Fibroblast of skin of back (primary cell): ENCODE measurements around the gene RPL19.

Source experiments
- DNase-seq: peaks from one replicate; pipeline ENCODE4 v3.0.0-alpha.2; 2013

Gene RPL19

DNA sequence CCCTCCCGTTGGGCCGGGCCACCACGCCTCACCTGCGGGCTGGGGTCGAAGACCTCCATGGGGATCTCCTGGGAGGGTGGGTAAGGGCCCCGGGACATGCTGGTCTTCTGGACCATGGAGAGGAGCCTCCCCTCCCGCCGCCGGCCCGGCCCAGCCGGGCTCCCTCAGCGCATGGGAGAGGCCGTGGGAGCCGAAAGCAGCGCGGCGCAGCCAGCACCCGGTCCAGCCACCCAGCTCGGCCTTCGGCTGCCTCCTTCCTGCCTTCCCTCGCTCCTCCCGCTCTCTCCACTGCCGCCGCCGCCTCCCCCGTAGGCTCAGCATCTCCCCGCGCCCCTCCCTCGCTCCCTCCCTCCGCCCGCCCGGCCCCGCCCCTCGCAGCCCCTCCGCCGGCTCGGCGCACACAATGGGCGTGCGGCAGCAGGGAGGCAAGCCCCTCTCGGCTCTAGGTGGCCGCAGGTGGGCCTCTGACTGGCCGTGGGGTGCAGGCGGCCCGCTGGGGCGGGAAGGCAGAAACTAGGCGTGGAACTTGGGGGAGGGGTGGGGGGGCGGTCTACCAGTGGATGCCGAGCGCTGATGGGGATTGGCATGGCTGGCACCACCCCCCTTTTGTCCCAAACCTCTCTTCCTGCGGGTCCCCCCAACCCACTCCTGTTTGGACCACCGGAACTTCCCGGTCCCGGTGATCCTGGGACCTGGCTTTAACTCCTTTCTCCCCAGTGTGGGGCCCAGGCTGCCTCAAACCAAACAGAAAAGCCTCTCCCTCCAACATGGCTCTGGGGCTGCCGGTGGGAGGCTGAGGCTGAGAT is 2.5 kb upstream of the RPL19 start, which contains the start of gene CACNB1:
Gene CACNB1 (minus strand): TSS at position 290 of the 806 bp plus-strand sequence. CDS start 174 bp downstream, at position 116.
- peak; percentile 85 for DNase-seq

GRCh38 chr17:39198186-39198566 is 1.9 kb upstream of the RPL19 start:
- no peak for DNase-seq

GRCh38 chr17:39199820-39200069 is 338 bp upstream of the RPL19 start:
- peak; percentile 93 for DNase-seq

DNA sequence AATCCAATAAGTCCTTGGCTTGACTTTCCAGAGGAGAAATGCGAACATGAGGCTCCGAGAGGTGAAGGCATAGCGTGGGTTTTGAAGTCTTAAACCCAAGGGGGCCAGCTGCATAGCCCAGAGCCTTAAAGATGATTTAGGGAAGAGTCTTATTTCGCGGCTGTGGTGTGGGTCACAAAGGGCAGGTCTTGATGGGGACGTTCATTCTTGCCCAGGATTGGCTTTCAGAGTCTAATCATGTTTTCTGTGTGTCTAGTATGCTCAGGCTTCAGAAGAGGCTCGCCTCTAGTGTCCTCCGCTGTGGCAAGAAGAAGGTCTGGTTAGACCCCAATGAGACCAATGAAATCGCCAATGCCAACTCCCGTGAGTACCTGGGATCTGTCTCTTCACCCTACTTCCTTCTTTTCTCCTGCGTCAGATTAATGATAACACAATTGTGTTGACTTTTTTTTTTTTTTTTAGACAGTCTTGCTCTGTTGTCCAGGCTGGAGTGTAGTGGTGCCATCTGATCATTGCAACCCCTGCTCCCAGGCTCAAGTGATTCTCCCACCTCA is 951 bp downstream of the RPL19 start:
- no peak for DNase-seq

- DNase-seq = no peak
Measured at GRCh38 chr17:39204245-39204644, 4.2 kb downstream of the RPL19 start.

GRCh38 chr17:39205112-39205526 is 5.0 kb downstream of the RPL19 start:
- DNase-seq = no peak

GRCh38 chr17:39208136-39208535 is 8.1 kb downstream of the RPL19 start:
- DNase-seq = no peak

DNA sequence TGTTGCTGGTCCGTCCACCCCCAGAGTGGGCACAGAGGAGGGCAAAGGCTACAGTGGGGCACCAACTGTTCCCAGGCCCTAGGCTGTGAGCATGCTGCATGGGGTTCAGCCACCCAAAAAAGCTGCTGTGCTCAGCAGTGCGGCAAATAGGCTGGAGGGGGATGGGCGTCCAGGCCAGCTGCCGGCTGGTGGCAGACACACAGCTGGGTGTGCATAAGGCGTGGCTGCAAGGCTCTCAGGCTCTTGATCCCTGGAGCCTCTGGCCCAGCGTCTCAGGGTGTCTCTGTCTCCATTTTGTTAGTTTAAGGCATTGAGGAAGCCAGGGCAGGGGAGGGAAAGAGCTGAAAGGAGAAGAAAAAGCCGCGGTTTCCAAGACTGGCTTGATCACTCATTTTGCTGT is 8.8 kb downstream of the RPL19 start:
- DNase-seq = peak; percentile 22

DNA sequence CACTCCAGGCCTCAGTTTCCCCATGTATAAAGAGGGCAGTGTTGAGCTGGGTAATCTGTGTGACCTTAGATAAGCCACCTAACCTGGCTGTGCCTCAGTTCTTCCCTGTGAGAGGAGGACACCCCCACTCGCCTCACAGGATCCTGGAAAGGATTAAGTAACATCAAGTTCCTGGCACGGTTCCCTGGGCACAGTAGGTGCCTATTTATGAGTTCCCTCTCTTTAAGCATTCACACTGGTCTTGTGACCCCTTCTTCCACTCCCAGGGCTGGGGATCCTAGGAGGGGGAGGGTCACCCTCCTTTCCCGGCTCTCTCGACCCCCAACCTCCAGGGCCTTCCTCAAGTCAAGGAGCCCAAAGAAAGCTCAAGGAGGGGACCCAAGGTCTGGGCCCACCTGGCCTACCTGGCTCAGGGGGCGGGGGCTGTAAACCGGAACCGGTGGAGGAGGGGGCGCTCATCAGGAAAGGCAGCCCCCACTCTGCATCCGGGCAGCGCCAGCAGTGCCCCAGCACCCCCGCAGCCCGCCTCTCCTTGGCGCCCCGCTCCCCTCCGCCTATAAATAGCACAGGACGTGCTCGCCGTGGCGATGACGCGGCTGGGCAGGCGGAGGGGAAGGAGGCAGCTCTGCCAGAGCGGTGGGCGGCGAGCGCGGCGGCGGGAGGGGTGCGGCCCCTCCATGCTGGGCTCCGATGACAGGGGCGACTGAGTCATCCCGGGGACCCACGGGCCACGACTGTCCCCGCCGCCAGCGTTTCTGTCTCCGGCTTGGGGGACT is 9.4 kb downstream of the RPL19 start:
- peak; percentile 79 for DNase-seq

DNA sequence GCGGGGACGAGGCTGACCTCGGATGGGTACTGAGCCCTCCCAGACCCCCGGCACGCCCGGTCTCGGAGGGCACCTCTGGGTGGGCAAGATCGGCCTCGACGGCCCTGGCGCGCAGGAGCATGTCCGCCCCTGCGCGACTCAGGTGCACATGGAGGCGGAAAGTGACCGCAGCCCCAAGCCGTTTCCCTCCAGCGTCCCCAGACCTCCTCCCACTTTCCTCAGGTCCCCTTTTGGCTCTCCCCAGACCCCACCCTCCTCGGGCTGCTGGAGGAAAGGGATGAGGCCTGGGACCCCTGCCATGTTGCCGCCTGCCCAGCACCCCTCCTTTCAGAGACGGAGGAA is 10.0 kb downstream of the RPL19 start:
- DNase-seq = no peak

DNA sequence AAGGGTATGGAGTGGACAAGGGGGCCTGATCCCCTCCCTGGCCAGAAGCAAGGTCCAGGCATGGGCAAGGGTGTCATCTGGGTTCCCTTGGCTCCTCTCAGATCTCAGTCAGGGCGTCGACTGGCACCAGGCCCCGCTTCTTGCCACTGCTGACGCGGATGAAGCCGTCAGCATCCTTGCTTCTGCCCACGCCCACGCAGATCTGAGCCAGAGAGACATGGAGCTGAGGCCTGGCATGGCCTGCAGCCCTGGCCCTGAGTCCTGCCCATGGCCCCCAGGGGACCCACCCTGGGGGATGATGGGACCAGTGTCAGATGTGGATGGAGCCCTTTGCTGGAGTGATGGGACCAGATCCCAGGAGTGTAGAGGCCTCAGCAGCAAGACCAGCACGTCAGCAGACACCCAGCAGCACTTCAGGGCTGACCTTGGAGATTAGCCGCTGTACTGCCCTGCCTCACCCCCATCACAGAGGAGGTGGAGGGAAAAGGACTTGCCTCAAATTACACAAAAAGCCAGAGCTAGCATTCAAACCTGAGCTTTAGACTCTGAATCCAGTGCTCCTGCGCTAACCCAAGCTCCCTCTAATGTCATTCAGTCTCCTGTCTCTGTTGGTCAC is 12.2 kb downstream of the RPL19 start:
- DNase-seq = no peak

- DNase-seq = no peak
Measured at GRCh38 chr17:39212841-39213480, 12.9 kb downstream of the RPL19 start.

- DNase-seq = peak; percentile 60
Measured at GRCh38 chr17:39213852-39214251, 13.8 kb downstream of the RPL19 start.

DNA sequence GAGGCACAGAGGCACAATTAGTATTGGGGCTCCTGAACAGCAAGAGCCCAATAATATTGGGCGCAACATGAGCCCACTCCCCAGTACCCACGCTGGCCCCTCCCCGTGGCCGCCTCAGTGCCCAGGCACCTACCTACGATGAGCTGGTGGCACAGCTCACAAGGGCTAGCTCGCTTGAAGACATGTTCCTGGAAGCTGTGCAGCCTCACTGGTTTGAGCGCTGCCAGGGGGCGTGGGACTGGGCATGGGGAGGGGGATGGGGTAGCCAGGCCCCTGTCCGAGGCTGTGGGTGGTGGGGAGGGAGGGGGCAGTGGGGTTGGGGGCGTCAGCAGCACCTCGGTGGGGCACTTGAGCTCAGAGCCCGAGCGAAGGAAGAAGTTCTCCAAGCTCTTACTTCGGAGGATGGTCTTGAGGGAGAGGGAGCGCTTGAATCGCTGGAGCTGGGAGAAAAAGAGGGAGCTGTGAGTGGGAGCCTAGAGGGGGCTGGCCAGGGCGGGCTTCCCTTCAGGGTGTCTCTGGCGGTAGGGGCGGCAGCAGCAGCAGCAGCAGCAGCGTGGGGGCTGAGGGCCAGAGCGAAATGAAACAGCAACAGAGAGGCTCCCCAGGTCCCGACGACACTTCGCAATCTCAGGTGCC is 17.8 kb downstream of the RPL19 start:
- DNase-seq = no peak

DNA sequence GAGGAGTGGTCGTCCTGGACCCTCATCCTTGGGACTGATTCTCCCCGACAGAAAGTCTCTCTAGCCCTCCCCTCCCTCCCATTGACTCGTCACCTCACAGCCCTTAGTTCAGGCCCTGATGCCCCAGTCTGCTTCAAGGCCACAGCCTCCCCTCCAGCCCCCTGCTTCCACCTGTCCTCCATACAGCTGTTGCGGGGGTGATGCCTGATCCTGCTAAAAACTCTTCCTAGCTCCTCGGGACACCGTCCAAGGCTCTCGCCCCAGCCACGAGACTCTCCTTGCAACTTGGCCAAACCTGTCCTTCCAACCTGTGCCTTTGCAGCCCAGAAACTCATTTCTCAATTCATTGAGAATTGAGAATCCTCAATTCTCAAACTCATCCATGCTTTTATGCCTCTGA is 18.8 kb downstream of the RPL19 start:
- DNase-seq = no peak

DNA sequence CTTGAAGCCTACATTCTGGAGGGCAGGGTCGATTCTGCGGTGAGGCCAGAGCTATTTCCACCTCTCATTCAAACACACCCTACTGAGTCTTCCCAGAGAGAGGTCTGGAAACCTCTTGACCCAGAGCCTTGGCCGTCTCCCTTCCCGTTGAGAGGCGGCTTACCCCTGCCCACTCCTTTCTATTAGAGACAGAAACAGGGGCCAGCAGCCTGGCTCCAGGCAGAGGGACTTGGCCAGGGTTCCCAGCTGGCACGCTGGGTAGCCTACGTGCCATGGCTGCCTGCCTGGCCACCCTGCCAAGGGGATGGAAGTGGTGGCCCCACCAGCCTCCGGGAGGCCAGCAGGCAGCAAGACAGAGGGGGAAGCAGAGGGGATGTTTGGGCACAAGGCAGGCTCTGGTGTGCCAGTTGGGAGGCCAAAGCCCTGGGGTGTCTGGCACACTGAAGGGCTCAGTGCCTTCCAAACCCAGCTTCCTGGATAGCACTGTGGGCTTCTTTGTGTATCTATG is 19.6 kb downstream of the RPL19 start:
- no peak for DNase-seq

DNA sequence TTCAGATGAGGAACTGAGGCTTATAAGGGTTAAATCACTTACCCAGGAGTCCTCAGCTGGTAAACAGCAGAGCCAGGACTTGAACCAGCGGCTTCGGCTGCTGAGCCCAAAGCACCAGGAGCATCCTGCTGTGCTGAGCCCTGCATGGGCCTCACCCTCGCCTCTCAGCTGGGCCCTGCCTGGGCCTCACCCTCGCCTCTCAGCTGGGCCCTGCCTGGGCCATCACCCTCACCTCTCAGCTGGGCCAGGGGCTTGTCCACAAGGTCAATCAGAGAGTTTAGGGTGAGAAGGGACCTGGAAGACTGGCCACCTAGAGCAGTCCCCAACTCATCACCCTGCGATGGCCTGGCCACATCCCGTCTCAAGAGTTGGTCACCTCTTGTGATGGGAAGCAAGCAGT is 21.5 kb downstream of the RPL19 start:
- DNase-seq = no peak

DNA sequence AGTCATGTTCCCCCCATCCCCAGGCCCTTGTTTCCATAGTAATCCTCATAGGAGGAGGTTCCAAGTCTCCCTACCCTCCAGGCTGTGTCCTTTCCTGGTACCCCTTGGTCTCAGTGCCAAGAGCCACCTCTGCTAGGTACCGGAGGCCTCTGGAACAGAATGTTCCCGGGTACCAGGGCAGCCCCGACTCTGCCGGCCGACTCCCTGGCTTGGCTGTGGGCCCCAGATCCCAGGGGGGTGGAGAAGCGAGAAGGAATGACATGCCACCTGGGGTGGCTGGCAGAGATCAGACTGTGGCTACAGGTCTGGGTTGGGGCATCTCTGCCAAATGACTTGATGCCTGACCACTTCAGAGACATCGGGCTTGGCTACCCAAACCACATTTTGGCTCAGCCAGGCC is 22.1 kb downstream of the RPL19 start:
- DNase-seq = no peak

DNA sequence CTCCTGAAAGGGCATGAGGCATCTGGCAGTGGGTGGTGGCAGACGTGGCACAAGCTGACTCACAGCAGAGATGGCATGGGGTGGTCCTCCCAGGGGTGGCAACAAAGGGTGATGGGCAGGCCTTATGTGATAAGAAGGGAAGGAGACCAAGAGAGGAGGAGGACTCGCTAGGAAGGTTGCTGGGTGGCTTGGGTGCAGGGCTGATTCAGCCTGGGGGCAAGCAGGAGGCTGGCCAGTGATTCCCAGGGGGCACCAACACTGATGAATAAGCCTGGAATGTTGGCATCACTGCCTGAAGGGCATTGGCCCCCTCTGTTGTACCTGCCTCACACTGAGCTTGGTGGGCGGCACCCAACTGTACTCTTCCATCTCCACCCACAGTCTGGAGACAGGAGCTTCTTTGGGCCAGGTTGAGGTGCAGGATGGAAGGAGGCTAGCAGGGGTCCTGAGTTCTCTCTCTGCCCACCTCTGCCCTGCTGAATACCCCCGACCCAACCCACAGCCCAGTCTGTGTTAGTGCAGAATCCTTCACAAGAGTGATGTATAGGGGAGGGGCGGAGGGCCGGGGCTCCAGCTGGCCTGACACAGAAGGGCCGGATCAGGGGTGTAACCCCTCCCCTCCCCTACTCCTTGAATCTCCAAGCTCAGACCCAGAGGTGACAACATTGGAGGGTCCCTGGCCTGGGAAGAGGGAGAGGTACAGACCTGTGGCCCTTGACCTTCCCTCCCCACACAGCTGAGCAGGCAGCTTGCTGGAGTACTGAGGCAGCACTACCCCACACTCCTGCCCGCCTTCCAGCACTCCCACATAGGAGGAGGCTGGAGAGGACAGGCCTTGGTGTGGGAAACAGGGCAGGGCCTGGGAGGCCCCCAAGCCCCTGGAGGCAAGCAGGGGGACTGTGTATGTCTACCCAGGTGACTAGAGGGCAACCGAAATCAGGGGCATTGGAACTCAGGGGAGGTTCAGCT is 23.1 kb downstream of the RPL19 start:
- peak; percentile 36 for DNase-seq

- DNase-seq = no peak
Measured at GRCh38 chr17:39223907-39224777, 24.1 kb downstream of the RPL19 start.
